Esophagus muscularis mucosa (tissue), 4 donors: ENCODE measurements around the gene ZNF747. TPM values are rescaled to one million over a fixed set of nuclear protein-coding genes. Genes with fewer than 3 reads are reported as not detected.
"Not testable (repeated sequence)": the region's sequence is repeated elsewhere in the genome, so short reads cannot be mapped to it uniquely, and the experiment has no call there.

Experiments
- DNase-seq: peaks from one replicate; pipeline ENCODE4 v3.0.0-alpha.2; 2017; ENCODE audit errors: extremely low spot score
- H3K27ac ChIP-seq, 4 donors: fragments of 200-600 bp; sonication (generic); replicated peaks in 1 of 4; 1 replicate in 3 of 4; 2 replicates in 1 of 4; pipeline ENCODE4 v1.5.1; 2016 to 2019; ENCODE audit warnings: mild to moderate bottlenecking in 1 of 4
- H3K27me3 ChIP-seq, 4 donors: fragments of 200-600 bp; sonication (generic); one replicate each; pipeline versions ENCODE4 v1.5.1 to v1.6.0; 2016 to 2019
- H3K36me3 ChIP-seq, 4 donors: fragments of 200-600 bp; sonication (generic); one replicate each; pipeline ENCODE4 v1.5.1; 2016 to 2019
- H3K4me1 ChIP-seq, 4 donors: fragments of 200-600 bp; sonication (generic); one replicate each; pipeline ENCODE4 v1.5.1; 2016 to 2019
- H3K4me3 ChIP-seq, 4 donors: fragments of 200-600 bp; sonication (generic); 1 replicate in 2 of 4; 2 replicates in 2 of 4; pipeline ENCODE4 v1.5.1; 2016 to 2019; ENCODE audit warnings: mild to moderate bottlenecking in 4 of 4, moderate library complexity in 1 of 4
- H3K9me3 ChIP-seq, 4 donors: fragments of 200-600 bp; sonication (generic); 1 replicate in 3 of 4; 2 replicates in 1 of 4; pipeline ENCODE4 v1.5.1; 2016 to 2019
- CTCF ChIP-seq, 3 experiments: fragments of 200-600 bp in 2 of 3; fragments of 450-650 bp in 1 of 3; sonication (generic) in 2 of 3; IDR thresholded peaks; one replicate each; pipeline ENCODE4 v1.5.1; 2017 to 2019; ENCODE audit warnings: antibody characterized with exemption in 3 of 3, mild to moderate bottlenecking in 2 of 3, moderate library complexity in 1 of 3
- EP300 ChIP-seq: sonication (generic); formaldehyde crosslinking; IDR thresholded peaks from one replicate; pipeline ENCODE4 v1.6.1; 2017; ENCODE audit warnings: antibody characterized with exemption
- POLR2A ChIP-seq: fragments of 450-650 bp; IDR thresholded peaks from one replicate; pipeline ENCODE4 v1.6.1; 2017; ENCODE audit warnings: antibody characterized with exemption, moderate library complexity, mild to moderate bottlenecking, low read depth
- POLR2AphosphoS5 ChIP-seq, 2 donors: sonication (generic); formaldehyde crosslinking; IDR thresholded peaks; one replicate each; pipeline ENCODE4 v1.6.1; 2017; ENCODE audit warnings: antibody characterized with exemption in 2 of 2
- WGBS: methylation state at CpG from one replicate; pipeline ENCODE4 v1.1.5; 2018; 5-methylcytosine and 5-hydroxymethylcytosine counted together
- intact Hi-C: fragments of 100-400 bp; cut with DNase I; formaldehyde crosslinking; loops from one replicate; pipeline ENCODE4 v1.15.1; 2023
- total RNA-seq, 4 donors: library from RNA; depleted of rRNA; stranded (reverse); fragments of >200 nt; gene quantifications; one replicate each; pipeline versions ENCODE4 v1.1.0 to v1.2.1, GENCODE V29; 2016

Gene ZNF747
- total RNA-seq, 4 donors from 2014 or later = 15.2 to 29.6 (median 22.3) TPM

GRCh38 chr16:30548416-30549253 is 14.0 kb upstream of the ZNF747 start:
- DNase-seq = no peak
- TF ChIP-seq POLR2AphosphoS5 (IDR thresholded peaks at IDR 0.05) = no peak
- TF ChIP-seq POLR2A = no peak
- no peak for TF ChIP-seq CTCF (IDR thresholded peaks at IDR 0.05)
- no peak for TF ChIP-seq EP300
- H3K4me3 ChIP-seq = no peak overlapping the region
- H3K27ac ChIP-seq = no peak overlapping the region
- no peaks in the 10 kb centered on the region for H3K27me3 ChIP-seq
- intact Hi-C loops = no loop called here
- H3K9me3 ChIP-seq = no peaks in the 10 kb centered on the region
- peaks cover 0 to 12% (median 8%) of the 10 kb centered on the region in 4 donors for H3K4me1 ChIP-seq
- H3K36me3 ChIP-seq = peaks cover 0 to 11% (median 6%) of the 10 kb centered on the region in 4 donors
- WGBS = 72% methylated on average over 8 of the region's 8 CpGs

GRCh38 chr16:30546115-30546514 is 11.5 kb upstream of the ZNF747 start:
- intact Hi-C loops = no loop called here
- no peak for DNase-seq
- Histone ChIP-seq H3K27ac (no peak overlapping the region), H3K27me3 (no peaks in the 10 kb centered on the region), H3K36me3 (no peaks in the 10 kb centered on the region), H3K4me3 (no peak overlapping the region), H3K9me3 (no peaks in the 10 kb centered on the region), H3K4me1 (peaks cover 0 to 21% (median 3%) of the 10 kb centered on the region in 4 donors)
- TF ChIP-seq EP300 = no peak
- no peak for TF ChIP-seq CTCF (IDR thresholded peaks at IDR 0.05)
- TF ChIP-seq POLR2A = no peak
- no peak for TF ChIP-seq POLR2AphosphoS5 (IDR thresholded peaks at IDR 0.05)
- 75% methylated on average over 8 of the region's 8 CpGs for WGBS

- Histone ChIP-seq H3K9me3 (no peaks in the 10 kb centered on the region), H3K36me3 (no peaks in the 10 kb centered on the region), H3K4me3 (no peak overlapping the region), H3K27me3 (no peaks in the 10 kb centered on the region), H3K27ac (no peak overlapping the region), H3K4me1 (peaks cover 0 to 34% (median 3%) of the 10 kb centered on the region in 4 donors)
- intact Hi-C loops = no loop called here
- no peak for DNase-seq
- no peak for TF ChIP-seq EP300
- TF ChIP-seq POLR2AphosphoS5 (IDR thresholded peaks at IDR 0.05) = no peak
- no peak for TF ChIP-seq CTCF (IDR thresholded peaks at IDR 0.05)
- TF ChIP-seq POLR2A = no peak
- WGBS = 82% methylated on average over 5 of the region's 5 CpGs
Observed at GRCh38 chr16:30543067-30543466, 8.4 kb upstream of the ZNF747 start.

- TF ChIP-seq POLR2A (no peak), EP300 (no peak), POLR2AphosphoS5 (IDR thresholded peaks at IDR 0.05) (no peak), CTCF (IDR thresholded peaks at IDR 0.05) (no peak)
- Histone ChIP-seq H3K9me3 (no peaks in the 10 kb centered on the region), H3K27me3 (no peaks in the 10 kb centered on the region), H3K36me3 (no peaks in the 10 kb centered on the region), H3K4me3 (no peak overlapping the region), H3K4me1 (peaks cover 0 to 31% (median 3%) of the 10 kb centered on the region in 4 donors), H3K27ac (no peak overlapping the region)
- WGBS = 69% methylated on average over 10 of the region's 10 CpGs
- no peak for DNase-seq
- intact Hi-C loops = no loop called here
Observed at GRCh38 chr16:30541502-30542329, 7.1 kb upstream of the ZNF747 start.

GRCh38 chr16:30540916-30541464 is 6.3 kb upstream of the ZNF747 start:
- peaks cover 2 to 36% (median 8%) of the 10 kb centered on the region in 4 donors for H3K4me1 ChIP-seq
- H3K36me3 ChIP-seq, H3K27me3 ChIP-seq, H3K27ac ChIP-seq, intact Hi-C loops, H3K4me3 ChIP-seq, DNase-seq, H3K9me3 ChIP-seq: not testable (repeated sequence)
- 69% methylated on average over 9 of the region's 9 CpGs for WGBS

GRCh38 chr16:30539986-30540526 is 5.4 kb upstream of the ZNF747 start:
- H3K27me3 ChIP-seq, DNase-seq, H3K27ac ChIP-seq, H3K36me3 ChIP-seq, intact Hi-C loops, H3K9me3 ChIP-seq, H3K4me3 ChIP-seq: not testable (repeated sequence)
- 94% methylated on average over 11 of the region's 13 CpGs for WGBS
- peaks cover 10 to 43% (median 17%) of the 10 kb centered on the region in 4 donors for H3K4me1 ChIP-seq
